GM12891 (cell line): Measurements from ENCODE around the gene TSPYL2.

Experiments
- POLR2A ChIP-seq: IDR thresholded peaks from 2 replicates; pipeline ENCODE4 v1.6.1; 2011; ENCODE audit warnings: low read depth, low read length, control low read depth
- POLR2AphosphoS5 ChIP-seq: IDR thresholded peaks from 2 replicates; pipeline ENCODE4 v1.6.1; 2011; ENCODE audit warnings: low read depth, low read length, control low read depth
- POU2F2 ChIP-seq: IDR thresholded peaks from 2 replicates; pipeline ENCODE4 v1.6.1; 2011; ENCODE audit warnings: low read depth, mild to moderate bottlenecking, control low read depth, low read length, moderate library complexity
- TAF1 ChIP-seq: IDR thresholded peaks from 2 replicates; pipeline ENCODE4 v1.6.1; 2011; ENCODE audit warnings: low read depth, low read length, control low read depth

DNA sequence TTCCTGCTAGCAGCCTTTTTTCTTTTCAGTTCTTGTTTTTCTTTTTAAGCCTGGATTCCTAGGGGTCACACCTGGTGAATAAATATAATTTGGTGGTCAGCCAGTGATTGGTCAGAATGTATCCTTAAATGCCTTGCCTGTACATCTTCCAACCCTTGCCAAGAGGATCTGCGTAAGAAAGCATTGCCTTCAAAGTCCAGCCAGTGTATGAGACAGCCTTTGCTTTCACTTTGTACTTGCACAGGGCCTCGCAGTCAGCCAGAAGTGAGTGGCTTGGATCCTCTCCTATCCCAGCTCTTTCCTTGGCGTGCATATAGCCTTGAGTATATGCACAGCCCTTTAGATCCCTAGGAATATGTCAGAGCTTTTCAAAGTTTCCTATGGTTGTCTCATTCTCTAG is 33.9 kb downstream of the TSPYL2 start:
- TF ChIP-seq POLR2A (no peak), POLR2AphosphoS5 (no peak), POU2F2 (no peak), TAF1 (no peak)
